Peyer's patch (tissue), 4 donors: ENCODE results near the gene COQ4. TPM values are rescaled to one million over a fixed set of nuclear protein-coding genes. Genes with fewer than 3 reads are reported as not detected.

ENCODE experiments used
- DNase-seq, 3 donors: peaks; one replicate each; pipeline ENCODE4 v3.0.0-alpha.2; 2017 to 2019
- H3K27ac ChIP-seq, 4 donors: fragments of 200-600 bp; sonication (generic); one replicate each; pipeline ENCODE4 v1.5.1; 2016 to 2019
- H3K27me3 ChIP-seq, 2 donors: fragments of 200-600 bp; sonication (generic); one replicate each; pipeline ENCODE4 v1.5.1; 2019
- H3K36me3 ChIP-seq, 3 donors: fragments of 200-600 bp; sonication (generic); one replicate each; pipeline ENCODE4 v1.5.1; 2016 to 2019
- H3K4me1 ChIP-seq, 4 donors: fragments of 200-600 bp; sonication (generic); one replicate each; pipeline ENCODE4 v1.5.1; 2016 to 2019
- H3K4me3 ChIP-seq, 4 donors: fragments of 200-600 bp; sonication (generic); 1 replicate in 3 of 4; 2 replicates in 1 of 4; pipeline ENCODE4 v1.5.1; 2016 to 2019; ENCODE audit warnings: mild to moderate bottlenecking in 1 of 4
- H3K9me3 ChIP-seq, 4 donors: fragments of 200-600 bp; sonication (generic); one replicate each; pipeline ENCODE4 v1.5.1; 2016 to 2019; ENCODE audit warnings: mild to moderate bottlenecking in 1 of 4
- POLR2A ChIP-seq, 2 donors: fragments of 450-650 bp; IDR thresholded peaks; one replicate each; pipeline ENCODE4 v1.5.1; 2017; ENCODE audit warnings: antibody characterized with exemption in 2 of 2, mild to moderate bottlenecking in 2 of 2, moderate library complexity in 2 of 2
- total RNA-seq, 4 donors: library from RNA; depleted of rRNA; stranded (reverse); fragments of >200 nt; gene quantifications; one replicate each; pipeline ENCODE4 v1.1.0, GENCODE V29; 2016
- TF ChIP-seq, protein P1 (sequence below), 6 experiments: fragments of 450-650 bp in 4 of 6; fragments of 200-600 bp in 2 of 6; sonication (generic) in 1 of 6; IDR thresholded peaks; one replicate each; pipeline ENCODE4 v1.5.1; 2017 to 2019; ENCODE audit warnings: antibody characterized with exemption in 6 of 6, mild to moderate bottlenecking in 3 of 6, moderate library complexity in 1 of 6

COQ4 gene
- total RNA-seq, 4 donors from 2014 or later: 65.2 to 191 (median 132) TPM

DNA sequence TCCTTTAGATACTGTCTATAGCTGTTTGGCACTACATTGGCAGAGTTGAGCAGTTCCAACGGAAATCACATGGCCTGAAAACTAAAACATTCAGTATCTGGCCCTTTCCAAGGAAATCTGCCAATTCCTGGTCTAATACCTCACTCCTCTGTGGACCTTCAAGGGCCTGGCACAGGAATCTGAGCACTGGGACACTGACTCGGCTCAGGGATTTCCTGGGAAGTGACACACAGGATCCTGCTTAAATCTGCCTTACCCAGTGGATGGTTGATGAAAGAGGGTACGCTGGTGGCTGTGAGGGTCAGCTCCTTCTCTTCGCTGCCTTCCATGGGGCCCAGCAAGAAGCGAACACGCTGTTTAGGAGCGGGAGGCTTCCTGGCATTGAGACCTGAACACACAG is 1.3 kb upstream of the COQ4 start:
- H3K4me3 ChIP-seq: peak overlapping the region in 3 of 4 donors; percentile 73 to 91 (median 84)
- H3K9me3 ChIP-seq: no peaks in the 10 kb centered on the region
- H3K27ac ChIP-seq: no peak overlapping the region
- H3K4me1 ChIP-seq: peaks cover 4 to 25% (median 12%) of the 10 kb centered on the region in 4 donors
- no peaks in the 10 kb centered on the region for H3K27me3 ChIP-seq
- no peak for DNase-seq
- H3K36me3 ChIP-seq: peaks cover 0 to 34% (median 0%) of the 10 kb centered on the region in 3 donors
- TF ChIP-seq POLR2A (IDR thresholded peaks at IDR 0.05): no peak
- TF ChIP-seq, protein P1, sequence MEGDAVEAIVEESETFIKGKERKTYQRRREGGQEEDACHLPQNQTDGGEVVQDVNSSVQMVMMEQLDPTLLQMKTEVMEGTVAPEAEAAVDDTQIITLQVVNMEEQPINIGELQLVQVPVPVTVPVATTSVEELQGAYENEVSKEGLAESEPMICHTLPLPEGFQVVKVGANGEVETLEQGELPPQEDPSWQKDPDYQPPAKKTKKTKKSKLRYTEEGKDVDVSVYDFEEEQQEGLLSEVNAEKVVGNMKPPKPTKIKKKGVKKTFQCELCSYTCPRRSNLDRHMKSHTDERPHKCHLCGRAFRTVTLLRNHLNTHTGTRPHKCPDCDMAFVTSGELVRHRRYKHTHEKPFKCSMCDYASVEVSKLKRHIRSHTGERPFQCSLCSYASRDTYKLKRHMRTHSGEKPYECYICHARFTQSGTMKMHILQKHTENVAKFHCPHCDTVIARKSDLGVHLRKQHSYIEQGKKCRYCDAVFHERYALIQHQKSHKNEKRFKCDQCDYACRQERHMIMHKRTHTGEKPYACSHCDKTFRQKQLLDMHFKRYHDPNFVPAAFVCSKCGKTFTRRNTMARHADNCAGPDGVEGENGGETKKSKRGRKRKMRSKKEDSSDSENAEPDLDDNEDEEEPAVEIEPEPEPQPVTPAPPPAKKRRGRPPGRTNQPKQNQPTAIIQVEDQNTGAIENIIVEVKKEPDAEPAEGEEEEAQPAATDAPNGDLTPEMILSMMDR (IDR thresholded peaks at IDR 0.05): no peak

DNA sequence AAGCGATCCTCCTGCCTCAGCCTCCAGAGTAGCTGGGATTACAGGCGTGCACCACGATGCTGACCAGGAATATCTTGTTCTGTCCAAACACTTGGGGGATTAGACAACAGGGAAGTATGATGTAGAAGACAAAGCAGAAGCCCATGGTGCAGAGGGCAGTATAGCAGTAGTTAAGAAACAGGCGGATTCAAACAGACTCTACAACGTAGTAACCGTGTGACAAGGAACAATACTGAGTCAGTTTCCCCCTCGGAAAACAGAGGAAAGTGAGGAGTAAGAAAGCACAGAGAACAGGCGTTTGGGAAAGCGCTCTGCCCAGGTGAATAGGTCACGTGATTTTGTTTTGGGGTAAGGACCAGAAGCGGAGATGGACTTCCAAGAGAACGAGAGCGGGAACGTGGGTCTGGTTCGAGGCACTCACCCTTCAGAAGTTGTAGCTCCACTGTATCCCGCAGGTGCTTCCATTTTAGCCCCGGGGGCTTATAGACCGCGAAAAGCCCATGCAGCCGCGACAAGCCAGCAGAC is 698 bp upstream of the COQ4 start:
- H3K27me3 ChIP-seq: no peaks in the 10 kb centered on the region
- DNase-seq: no peak
- peaks cover 0 to 34% (median 0%) of the 10 kb centered on the region in 3 donors for H3K36me3 ChIP-seq
- H3K27ac ChIP-seq: peak overlapping the region; percentile 63 to 94 (median 88)
- H3K4me3 ChIP-seq: peak overlapping the region; percentile 73 to 91 (median 85)
- no peaks in the 10 kb centered on the region for H3K9me3 ChIP-seq
- TF ChIP-seq, protein P1 (IDR thresholded peaks at IDR 0.05): no peak
- TF ChIP-seq POLR2A (IDR thresholded peaks at IDR 0.05): no peak
- peaks cover 4 to 25% (median 12%) of the 10 kb centered on the region in 4 donors for H3K4me1 ChIP-seq

DNA sequence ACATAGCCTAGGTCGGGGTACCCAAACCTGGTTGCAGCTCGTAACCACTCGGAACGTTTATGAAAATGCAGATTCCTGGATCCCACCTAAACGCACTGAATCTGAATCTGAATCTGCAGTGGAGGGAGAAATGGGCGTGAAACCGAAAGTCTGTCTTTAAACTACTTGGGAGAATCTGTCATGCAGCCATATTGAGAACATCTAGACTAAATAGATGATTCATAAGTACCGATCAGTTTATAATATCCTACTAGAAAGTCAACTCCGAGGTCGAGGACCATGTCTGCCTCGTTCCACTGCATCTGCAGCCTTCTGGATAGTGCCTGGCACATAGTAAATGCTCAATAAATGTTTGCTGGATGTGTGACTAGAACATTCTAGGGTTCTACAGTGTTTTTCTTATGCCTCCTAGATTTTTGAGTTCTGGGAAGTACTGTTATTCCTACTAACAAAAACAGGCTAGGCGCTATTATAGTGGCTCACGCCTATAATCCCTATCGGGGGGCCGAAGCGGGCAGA is 632 bp downstream of the COQ4 start:
- no peaks in the 10 kb centered on the region for H3K9me3 ChIP-seq
- no peaks in the 10 kb centered on the region for H3K27me3 ChIP-seq
- peaks cover 4 to 25% (median 12%) of the 10 kb centered on the region in 4 donors for H3K4me1 ChIP-seq
- H3K27ac ChIP-seq: peak overlapping the region; percentile 63 to 94 (median 88)
- peaks cover 0 to 36% (median 0%) of the 10 kb centered on the region in 3 donors for H3K36me3 ChIP-seq
- H3K4me3 ChIP-seq: peak overlapping the region; percentile 73 to 91 (median 85)
- TF ChIP-seq, protein P1 (IDR thresholded peaks at IDR 0.05): no peak
- TF ChIP-seq POLR2A (IDR thresholded peaks at IDR 0.05): no peak
- DNase-seq: no peak

DNA sequence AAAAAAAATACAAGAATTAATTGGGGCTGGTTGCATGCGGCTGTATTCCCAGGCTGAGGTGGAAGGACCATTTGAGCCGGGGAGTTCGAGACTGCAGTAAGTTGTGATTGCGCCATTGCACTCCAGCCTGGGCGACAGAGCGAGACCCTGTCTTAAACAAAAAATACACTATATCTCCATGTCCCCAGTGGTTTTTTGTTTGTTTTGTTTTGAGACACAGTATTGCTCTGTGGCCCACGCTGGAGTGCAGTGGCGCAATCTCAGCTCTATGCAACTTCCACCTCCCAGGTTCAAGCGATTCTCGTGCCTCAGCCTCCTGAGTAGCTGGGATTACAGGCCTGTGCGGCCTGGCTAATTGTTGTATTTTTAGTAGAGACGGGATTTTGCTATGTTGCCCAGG is 1.2 kb downstream of the COQ4 start:
- Histone ChIP-seq H3K36me3 (peaks cover 0 to 42% (median 0%) of the 10 kb centered on the region in 3 donors), H3K27me3 (no peaks in the 10 kb centered on the region), H3K4me3 (peak overlapping the region; percentile 73 to 91 (median 85)), H3K4me1 (peaks cover 4 to 25% (median 12%) of the 10 kb centered on the region in 4 donors), H3K9me3 (no peaks in the 10 kb centered on the region), H3K27ac (peak overlapping the region in 3 of 4 donors; percentile 63 to 94 (median 89))
- TF ChIP-seq, protein P1 (IDR thresholded peaks at IDR 0.05): no peak
- no peak for TF ChIP-seq POLR2A (IDR thresholded peaks at IDR 0.05)
- DNase-seq: no peak

DNA sequence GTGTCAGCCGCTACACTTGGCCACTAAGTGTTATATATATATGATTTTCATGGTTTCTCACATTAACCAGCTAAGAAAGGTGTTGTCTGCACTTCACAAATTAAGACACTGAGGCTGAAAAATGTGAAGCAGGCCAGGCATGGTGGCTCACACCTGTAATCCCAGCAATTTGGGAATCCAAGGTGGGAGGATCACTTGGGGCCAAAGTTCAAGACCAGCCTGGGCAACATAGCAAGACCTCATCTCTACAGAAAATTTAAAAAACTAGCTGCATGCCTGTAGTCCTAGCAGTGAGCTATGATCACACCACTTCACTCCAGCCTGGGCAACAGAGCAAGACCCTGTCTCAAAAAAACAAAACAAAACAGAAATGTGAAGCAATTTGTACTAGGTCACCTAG is 1.8 kb downstream of the COQ4 start:
- Histone ChIP-seq H3K27ac (no peak overlapping the region), H3K27me3 (no peaks in the 10 kb centered on the region), H3K4me1 (peaks cover 4 to 25% (median 12%) of the 10 kb centered on the region in 4 donors), H3K9me3 (no peaks in the 10 kb centered on the region), H3K36me3 (peaks cover 0 to 42% (median 0%) of the 10 kb centered on the region in 3 donors), H3K4me3 (no peak overlapping the region)
- DNase-seq: no peak
- TF ChIP-seq, protein P1 (IDR thresholded peaks at IDR 0.05): no peak
- no peak for TF ChIP-seq POLR2A (IDR thresholded peaks at IDR 0.05)
